NK-92 treated with Interleukin-12 subunit alpha and Interleukin-12 subunit beta, amount 100 ng/mL, for 24 hours (cell line): ENCODE measurements around the gene PLEKHA5.
"Not testable (repeated sequence)": the region's sequence is repeated elsewhere in the genome, so short reads cannot be mapped to it uniquely, and the experiment has no call there.

Experiments
- DNase-seq: peaks from one replicate; lab custom pipeline; 2025; lab: John Stamatoyannopoulos, UW

PLEKHA5 gene

GRCh38 chr12:19169222-19169621 is 39.7 kb downstream of the PLEKHA5 start:
- DNase-seq = no peak

- not testable (repeated sequence) for DNase-seq
Observed at GRCh38 chr12:19170286-19170685, 40.8 kb downstream of the PLEKHA5 start.

GRCh38 chr12:19171731-19172130 is 42.2 kb downstream of the PLEKHA5 start:
- no peak for DNase-seq

GRCh38 chr12:19177754-19178153 is 48.2 kb downstream of the PLEKHA5 start:
- DNase-seq = no peak

- no peak for DNase-seq
Observed at GRCh38 chr12:19179986-19180385, 50.5 kb downstream of the PLEKHA5 start.

- no peak for DNase-seq
Observed at GRCh38 chr12:19181666-19182426, 52.3 kb downstream of the PLEKHA5 start.

GRCh38 chr12:19183121-19183838 is 53.7 kb downstream of the PLEKHA5 start:
- no peak for DNase-seq

- no peak for DNase-seq
Observed at GRCh38 chr12:19185262-19185929, 55.9 kb downstream of the PLEKHA5 start.

GRCh38 chr12:19186722-19187661 is 57.5 kb downstream of the PLEKHA5 start:
- no peak for DNase-seq

- DNase-seq = no peak
Observed at GRCh38 chr12:19189522-19189921, 60.0 kb downstream of the PLEKHA5 start.

GRCh38 chr12:19190292-19191031 is 60.9 kb downstream of the PLEKHA5 start:
- DNase-seq = no peak

- no peak for DNase-seq
Observed at GRCh38 chr12:19191089-19191488, 61.6 kb downstream of the PLEKHA5 start.

- no peak for DNase-seq
Observed at GRCh38 chr12:19191563-19191962, 62.0 kb downstream of the PLEKHA5 start.

GRCh38 chr12:19192710-19193109 is 63.2 kb downstream of the PLEKHA5 start:
- no peak for DNase-seq

- DNase-seq = no peak
Observed at GRCh38 chr12:19194963-19195362, 65.4 kb downstream of the PLEKHA5 start.

GRCh38 chr12:19196959-19197630 is 67.6 kb downstream of the PLEKHA5 start:
- no peak for DNase-seq

- DNase-seq = no peak
Observed at GRCh38 chr12:19198272-19198671, 68.7 kb downstream of the PLEKHA5 start.

GRCh38 chr12:19199332-19199731 is 69.8 kb downstream of the PLEKHA5 start:
- no peak for DNase-seq

GRCh38 chr12:19200261-19200660 is 70.7 kb downstream of the PLEKHA5 start:
- DNase-seq = no peak

- no peak for DNase-seq
Observed at GRCh38 chr12:19201661-19202060, 72.1 kb downstream of the PLEKHA5 start.

GRCh38 chr12:19203013-19203412 is 73.5 kb downstream of the PLEKHA5 start:
- DNase-seq = no peak
